Hematopoietic multipotent progenitor cell treated with erythropoietin and hydrocortisone succinate and interleukin-3 and kit ligand, for 4 days (in vitro differentiated cells): ENCODE results near the gene MCF2L2.
"Not testable (repeated sequence)": the region's sequence is repeated elsewhere in the genome, so short reads cannot be mapped to it uniquely, and the experiment has no call there.

Source experiments
- DNase-seq: peaks from one replicate; pipeline ENCODE4 v3.0.0-alpha.2; 2015

MCF2L2 gene

GRCh38 chr3:183261151-183261724, 167.2 kb downstream of the MCF2L2 start:
- no peak for DNase-seq

- peak; percentile 83 for DNase-seq
Measured at GRCh38 chr3:183260167-183260904, 168.1 kb downstream of the MCF2L2 start.

DNA sequence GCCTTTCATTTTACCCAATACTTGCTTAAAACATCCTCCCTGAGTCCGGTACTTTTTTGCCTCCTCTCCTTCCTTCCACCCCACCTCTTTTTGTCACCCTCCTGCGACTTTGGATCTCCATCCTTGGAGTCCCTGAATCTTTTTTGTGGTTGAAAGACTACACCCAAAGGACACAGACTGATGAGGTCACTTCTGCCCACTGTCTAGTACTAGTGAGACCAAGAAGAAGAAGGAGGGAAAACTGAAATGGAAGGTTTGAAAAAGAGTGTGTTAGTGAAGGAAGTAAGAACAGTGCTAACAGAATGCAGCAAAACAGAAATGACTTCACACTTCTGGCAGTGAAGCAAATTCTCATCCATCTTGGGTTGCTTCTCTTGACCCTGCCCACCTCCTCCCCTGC, 168.8 kb downstream of the MCF2L2 start:
- DNase-seq = no peak

DNA sequence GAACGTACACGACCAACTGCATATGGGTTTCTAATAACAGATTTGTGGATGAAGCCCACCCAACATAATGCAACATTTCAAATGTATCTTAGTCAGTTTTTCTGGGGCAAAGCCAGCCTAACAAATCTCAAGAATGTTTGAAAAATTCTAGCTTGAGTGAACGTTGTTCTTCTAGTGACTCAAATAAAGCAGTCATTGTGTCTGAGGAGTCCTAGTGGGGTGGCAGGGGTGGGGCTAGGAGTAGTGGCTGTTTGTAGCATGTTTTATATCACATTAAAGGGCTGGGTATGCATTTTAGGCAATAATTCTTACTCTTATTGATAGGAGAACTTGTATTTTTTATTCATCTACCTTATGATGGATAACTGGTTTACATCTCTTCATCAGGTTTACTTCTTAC, 169.3 kb downstream of the MCF2L2 start:
- DNase-seq = no peak

DNA sequence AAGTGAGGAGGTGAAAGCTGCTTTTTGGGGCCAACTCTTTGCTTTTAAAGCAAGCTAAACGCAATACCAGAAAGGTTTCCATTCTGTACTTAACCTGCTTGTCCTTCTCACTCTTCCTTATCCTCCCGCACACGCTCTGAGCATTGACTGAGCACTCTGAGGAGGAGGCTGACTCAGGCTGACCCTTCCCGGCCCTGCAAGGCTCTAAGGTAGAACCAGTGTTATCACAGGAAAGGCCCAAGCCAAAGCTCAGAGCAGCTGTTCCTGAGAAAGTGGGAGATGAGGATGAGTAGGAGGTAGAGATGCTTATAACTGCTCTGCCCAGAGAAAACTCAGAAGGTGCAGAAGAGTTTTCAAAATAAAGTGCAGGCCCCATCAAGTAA, 173.1 kb downstream of the MCF2L2 start:
- DNase-seq = peak; percentile 46

- DNase-seq = peak; percentile 72
Measured at GRCh38 chr3:183254487-183255347, 173.7 kb downstream of the MCF2L2 start.

DNA sequence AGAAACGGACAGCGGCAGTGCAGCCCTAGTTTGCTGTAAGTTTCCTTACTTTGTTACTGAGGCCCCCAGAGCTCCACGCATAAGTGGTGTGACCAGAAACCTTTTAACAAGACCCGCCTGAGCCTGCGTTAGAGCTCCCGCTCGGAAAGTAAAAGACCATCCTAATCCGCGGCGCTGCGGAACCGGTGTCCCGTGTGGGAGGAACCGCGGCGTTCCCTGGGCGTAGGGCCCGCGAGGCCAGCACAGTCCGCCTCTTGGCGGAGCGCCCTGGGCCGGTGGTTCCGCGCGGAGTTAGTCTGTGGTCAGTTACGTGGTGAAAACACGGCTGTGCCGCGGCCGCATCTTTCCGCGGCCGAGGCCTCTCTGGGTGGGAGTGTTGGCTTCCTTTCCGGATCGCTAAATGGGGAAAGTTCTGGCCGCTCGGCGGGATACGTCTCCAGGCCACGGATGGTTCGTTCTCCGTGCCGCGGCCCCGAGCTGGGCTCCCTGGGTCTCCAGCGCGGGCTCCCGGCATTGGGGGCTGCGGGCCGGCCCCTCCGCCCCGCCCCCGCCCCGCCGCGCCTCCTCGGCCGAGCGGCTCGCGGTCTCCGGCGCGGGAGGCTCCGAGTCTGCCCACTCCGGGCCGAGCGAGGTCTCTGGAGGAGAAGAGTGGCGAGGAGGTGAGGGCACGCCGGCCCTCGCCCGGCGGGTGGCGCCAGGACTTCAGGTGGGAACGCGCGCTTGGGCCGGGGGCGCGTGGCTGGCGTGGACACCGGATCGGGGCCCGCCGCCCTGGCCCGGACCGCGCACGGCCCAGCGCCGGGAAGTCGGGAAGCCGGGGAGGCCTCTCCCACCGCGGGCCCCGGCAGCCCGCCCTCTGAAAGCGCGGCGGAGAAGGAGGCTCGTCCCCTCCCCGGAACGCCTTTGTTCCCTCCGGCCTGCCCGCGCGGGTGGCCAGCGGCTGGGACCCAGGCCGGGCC, 174.6 kb downstream of the MCF2L2 start:
- peak; percentile 73 for DNase-seq

DNA sequence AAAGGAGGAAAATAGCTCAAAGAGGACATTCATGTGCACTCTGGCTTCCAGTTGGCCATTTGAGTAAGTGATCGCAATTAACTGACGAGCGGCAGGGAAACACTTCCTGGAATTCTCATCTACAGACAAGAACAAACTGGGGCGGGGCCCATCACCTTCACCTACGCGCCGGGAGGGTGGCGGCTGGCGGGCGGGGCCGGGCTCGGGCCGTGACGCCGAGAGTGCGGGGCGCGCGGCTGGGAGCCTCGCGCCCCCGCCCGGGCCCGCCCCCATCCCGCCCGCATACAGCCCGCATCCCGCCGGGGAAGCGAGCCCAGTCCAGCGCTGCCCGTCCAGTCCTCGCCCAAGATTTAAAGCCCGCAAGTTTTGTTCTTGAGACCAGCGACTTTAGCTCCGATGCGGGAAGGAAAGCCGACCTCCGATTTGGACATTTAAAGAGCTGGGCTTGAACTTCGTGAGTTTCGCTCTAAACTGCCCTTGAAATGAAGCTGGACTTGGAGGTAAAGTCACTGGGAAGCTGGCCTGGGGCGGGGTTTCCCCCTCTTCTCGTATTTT, 175.4 kb downstream of the MCF2L2 start, which contains the start of gene B3GNT5:
B3GNT5 (plus strand) TSS at position 281 of the 555 bp plus-strand sequence. CDS start 16,546 bp downstream, outside the sequence.
- DNase-seq = peak; percentile 51

DNA sequence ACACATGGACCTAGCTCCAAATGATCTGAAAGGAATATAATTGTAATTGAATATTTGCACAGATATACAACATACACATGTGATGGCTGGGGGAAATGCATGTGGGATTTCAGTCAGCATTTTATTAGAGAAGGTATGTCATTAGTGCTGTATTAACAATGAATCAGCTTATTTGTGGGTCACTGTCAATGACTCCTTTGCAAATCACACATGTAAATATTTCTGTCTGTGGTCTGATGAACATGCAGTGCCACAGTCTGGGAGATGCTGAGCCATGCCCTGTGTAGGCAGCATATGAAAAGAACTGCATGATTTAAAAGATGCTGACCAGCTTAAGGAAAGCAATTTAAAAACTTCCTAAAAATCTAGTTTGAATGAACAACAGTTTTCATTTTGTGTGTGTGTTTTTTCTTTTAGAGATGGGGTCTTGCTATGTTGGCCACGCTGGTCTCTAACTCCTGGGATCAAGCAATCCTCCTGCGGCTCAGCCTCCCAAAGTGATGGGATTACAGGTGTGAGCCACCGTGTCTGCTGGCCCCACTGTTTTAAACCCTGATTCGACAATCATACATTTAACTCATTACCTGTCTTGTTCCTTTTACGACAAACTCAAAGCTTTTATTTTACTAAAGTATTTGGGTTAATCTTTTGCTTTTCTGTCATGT, 176.2 kb downstream of the MCF2L2 start:
- no peak for DNase-seq

DNA sequence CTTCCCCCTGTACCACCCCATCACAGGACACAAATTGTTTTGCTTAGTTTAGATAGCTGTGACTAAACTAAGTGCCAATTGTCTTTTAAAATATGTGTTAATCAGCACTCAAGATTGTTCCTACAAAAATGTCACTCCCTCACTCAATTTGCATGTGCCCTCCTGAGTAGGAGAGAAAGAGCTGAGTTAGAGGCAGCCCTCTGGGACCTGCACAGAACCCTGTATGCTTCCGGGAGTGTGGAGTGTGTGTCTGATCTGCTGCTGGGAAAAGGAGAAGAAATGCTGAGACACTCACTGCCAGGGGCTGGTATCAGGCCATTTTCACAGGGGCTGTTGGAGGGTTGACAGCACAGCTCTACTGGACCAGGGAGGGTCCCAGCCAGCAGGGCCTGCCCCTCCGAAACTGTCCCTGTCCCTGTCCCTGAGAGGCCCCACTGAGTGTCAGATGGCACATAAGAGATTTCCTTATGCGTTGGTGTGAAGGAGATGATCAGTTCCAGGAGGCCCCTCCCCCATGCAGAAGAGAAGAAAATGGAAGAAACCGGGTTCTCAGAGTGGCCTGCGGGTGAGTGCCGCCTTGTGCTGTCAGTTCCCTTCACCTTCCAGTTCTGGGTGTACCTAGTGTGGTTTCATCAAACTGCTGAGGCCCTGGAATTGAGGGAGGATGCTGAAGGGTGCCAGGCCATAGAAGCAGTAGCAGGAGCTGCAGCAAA, 179.3 kb downstream of the MCF2L2 start:
- DNase-seq = no peak

- DNase-seq = peak; percentile 61
Measured at GRCh38 chr3:183247011-183247589, 181.3 kb downstream of the MCF2L2 start.

- peak; percentile 29 for DNase-seq
Measured at GRCh38 chr3:183244981-183245476, 183.4 kb downstream of the MCF2L2 start.

DNA sequence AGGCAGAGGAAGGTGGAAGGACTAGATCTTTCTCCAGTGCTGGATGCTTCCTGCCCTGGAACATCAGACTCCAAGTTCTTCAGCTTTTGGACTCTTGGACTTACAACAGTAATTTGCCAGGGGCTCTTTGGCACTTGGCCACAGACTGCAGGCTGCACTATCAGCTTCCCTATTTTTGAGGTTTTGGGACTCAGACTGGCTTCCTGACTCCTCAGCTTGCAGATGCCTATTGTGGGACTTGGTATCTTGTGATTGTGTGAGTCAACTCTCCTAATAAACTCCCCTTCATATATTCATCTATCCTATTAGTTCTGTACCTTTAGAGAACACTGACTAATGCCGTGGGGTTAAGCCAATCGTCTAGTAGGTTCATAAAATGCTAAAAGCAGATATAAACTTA, 184.2 kb downstream of the MCF2L2 start:
- DNase-seq = peak; percentile 88

DNA sequence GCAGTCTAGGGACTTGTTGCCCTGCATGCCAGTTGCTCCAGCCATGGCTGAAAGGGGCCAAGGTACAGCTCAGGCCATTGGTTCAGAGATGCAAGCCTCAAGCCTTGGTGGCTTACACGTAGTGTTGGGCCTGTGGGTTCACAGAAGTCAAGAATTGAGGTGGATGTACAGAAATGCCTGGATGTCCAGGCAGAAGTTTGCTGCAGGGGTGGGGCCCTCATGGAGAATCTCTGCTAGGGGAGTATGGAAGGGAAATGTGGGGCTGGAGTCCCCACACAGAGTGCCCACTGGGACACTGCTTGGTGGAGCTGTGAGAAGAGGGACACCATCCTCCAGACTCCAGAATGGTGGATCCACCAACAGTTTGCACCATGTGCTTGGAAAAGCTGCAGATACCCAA, 186.0 kb downstream of the MCF2L2 start:
- no peak for DNase-seq

GRCh38 chr3:183239046-183239445, 189.4 kb downstream of the MCF2L2 start:
- DNase-seq = no peak

DNA sequence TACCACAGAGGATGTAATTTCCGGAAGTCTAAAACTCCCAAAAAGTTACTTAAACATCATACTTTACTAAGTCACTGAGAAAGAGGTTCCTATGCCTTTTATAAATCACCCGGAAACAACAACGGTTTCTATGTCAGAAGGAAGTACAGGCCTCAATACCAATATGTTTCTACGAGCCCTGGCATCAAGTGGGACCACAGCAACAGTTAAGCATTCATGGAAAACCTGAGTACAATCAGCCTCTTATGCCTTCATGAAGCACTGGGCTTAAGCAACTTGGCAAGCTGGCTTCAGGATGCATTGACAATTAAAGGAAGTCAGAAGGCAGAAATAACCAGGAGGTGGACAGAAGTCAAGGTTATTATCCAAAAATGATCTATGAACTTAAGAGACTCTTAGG, 194.5 kb downstream of the MCF2L2 start:
- peak; percentile 49 for DNase-seq

GRCh38 chr3:183230826-183231225, 197.6 kb downstream of the MCF2L2 start:
- DNase-seq = no peak

DNA sequence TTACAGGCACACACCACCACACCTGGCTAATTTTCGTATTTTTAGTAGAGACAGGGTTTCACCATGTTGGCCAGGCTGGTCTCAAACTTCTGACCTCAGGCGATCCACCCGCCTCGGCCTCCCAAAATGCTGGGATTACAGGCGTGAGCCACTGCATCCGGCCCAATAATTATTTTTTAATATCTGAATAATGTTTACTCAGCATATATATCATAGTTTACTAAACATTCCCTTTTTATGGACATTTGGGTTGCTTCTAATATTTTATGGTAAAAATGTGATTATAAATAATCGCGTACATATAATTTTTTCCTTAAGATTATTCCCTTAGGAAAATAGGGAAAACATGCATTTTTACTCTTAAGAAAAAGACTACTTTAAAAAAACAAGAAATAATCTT, 198.2 kb downstream of the MCF2L2 start:
- not testable (repeated sequence) for DNase-seq

DNA sequence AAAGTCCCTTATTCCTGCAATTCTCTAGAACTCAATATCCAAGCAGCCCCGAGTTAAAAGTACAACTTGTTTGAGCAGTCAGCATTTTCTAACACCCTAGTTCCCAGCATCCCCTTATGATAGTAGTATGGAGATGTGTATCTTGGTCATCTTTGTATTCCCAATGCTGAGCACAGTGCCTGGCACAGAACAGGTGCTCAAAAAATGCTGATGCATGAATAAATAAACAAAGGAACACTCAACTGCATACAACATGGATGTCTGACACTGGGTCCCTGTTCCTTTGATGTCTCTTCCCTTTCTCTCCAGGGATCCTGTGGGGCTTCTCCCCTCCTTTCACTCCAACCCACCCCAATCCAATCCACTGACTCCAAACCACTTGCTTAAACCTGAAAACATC, 199.2 kb downstream of the MCF2L2 start:
- no peak for DNase-seq

GRCh38 chr3:183227586-183227985, 200.8 kb downstream of the MCF2L2 start:
- DNase-seq = no peak
